ENCODE results near the gene POR. TPM values are rescaled to one million over a fixed set of nuclear protein-coding genes. Genes with fewer than 3 reads are reported as not detected.

Gene POR
- total RNA-seq, 1 experiment from 2014 or later = 168 TPM

DNA sequence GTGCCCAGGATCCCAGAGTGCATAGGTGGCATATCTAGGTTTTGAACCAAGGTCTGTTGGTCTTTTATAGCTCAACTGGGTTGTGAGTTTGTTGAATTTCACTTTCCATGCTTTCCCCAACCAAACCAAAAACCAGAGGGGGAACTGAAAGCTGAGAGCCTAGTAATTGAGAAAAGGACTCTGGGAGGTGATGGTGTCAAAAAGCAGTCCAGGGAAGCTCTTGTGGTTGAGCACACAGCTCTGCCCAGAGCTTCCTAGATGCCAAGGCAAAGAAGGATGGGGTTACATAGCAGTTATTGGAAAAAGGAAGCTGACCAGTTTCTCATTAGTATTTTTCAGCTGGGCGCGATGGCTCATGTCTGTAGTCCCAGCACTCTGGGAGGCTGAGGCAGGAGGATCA lies 9.9 kb downstream of the POR start:
- no peak for TF ChIP-seq SIN3A (IDR thresholded peaks at IDR 0.05; ENCODE audit: borderline replicate concordance, insufficient read depth, low read depth, low read length)
- TF ChIP-seq TCF7L2 (IDR thresholded peaks at IDR 0.05; ENCODE audit: low read depth, low read length) = no peak
- TF ChIP-seq, protein P1, sequence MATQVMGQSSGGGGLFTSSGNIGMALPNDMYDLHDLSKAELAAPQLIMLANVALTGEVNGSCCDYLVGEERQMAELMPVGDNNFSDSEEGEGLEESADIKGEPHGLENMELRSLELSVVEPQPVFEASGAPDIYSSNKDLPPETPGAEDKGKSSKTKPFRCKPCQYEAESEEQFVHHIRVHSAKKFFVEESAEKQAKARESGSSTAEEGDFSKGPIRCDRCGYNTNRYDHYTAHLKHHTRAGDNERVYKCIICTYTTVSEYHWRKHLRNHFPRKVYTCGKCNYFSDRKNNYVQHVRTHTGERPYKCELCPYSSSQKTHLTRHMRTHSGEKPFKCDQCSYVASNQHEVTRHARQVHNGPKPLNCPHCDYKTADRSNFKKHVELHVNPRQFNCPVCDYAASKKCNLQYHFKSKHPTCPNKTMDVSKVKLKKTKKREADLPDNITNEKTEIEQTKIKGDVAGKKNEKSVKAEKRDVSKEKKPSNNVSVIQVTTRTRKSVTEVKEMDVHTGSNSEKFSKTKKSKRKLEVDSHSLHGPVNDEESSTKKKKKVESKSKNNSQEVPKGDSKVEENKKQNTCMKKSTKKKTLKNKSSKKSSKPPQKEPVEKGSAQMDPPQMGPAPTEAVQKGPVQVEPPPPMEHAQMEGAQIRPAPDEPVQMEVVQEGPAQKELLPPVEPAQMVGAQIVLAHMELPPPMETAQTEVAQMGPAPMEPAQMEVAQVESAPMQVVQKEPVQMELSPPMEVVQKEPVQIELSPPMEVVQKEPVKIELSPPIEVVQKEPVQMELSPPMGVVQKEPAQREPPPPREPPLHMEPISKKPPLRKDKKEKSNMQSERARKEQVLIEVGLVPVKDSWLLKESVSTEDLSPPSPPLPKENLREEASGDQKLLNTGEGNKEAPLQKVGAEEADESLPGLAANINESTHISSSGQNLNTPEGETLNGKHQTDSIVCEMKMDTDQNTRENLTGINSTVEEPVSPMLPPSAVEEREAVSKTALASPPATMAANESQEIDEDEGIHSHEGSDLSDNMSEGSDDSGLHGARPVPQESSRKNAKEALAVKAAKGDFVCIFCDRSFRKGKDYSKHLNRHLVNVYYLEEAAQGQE (IDR thresholded peaks at IDR 0.05; ENCODE audit: insufficient read depth in 1 of 2, low read depth in 2 of 2, low read length in 1 of 2) = no peak
- TF ChIP-seq, protein P2, sequence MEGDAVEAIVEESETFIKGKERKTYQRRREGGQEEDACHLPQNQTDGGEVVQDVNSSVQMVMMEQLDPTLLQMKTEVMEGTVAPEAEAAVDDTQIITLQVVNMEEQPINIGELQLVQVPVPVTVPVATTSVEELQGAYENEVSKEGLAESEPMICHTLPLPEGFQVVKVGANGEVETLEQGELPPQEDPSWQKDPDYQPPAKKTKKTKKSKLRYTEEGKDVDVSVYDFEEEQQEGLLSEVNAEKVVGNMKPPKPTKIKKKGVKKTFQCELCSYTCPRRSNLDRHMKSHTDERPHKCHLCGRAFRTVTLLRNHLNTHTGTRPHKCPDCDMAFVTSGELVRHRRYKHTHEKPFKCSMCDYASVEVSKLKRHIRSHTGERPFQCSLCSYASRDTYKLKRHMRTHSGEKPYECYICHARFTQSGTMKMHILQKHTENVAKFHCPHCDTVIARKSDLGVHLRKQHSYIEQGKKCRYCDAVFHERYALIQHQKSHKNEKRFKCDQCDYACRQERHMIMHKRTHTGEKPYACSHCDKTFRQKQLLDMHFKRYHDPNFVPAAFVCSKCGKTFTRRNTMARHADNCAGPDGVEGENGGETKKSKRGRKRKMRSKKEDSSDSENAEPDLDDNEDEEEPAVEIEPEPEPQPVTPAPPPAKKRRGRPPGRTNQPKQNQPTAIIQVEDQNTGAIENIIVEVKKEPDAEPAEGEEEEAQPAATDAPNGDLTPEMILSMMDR (IDR thresholded peaks at IDR 0.05) = no peak
- TF ChIP-seq POLR2AphosphoS5 (IDR thresholded peaks at IDR 0.05; ENCODE audit: low read depth, low read length) = no peak
- Histone ChIP-seq H3K27me3 (ENCODE audit: control insufficient read depth, insufficient read depth, low read length) (no peaks in the 10 kb centered on the region), H3K9me3 (ENCODE audit: control insufficient read depth, insufficient read depth, low read depth, low read length) (no peaks in the 10 kb centered on the region), H3K4me1 (ENCODE audit: control insufficient read depth, insufficient read depth, low read length) (no peaks in the 10 kb centered on the region), H3K27ac (ENCODE audit: low read length) (no peak overlapping the region), H3K4me3 (ENCODE audit: low read depth in 2 of 2, low read length in 2 of 2) (no peak overlapping the region), H3K36me3 (ENCODE audit: control insufficient read depth, insufficient read depth, low read length) (no peaks in the 10 kb centered on the region)
- POLR2A ChIA-PET = no interaction called here
- ATAC-seq (no peak), DNase-seq (ENCODE audit: low read depth, low spot score) (no peak)
- BruUV-seq (replicated peaks) = no TSS peak
- in situ Hi-C loops (cut with HindIII; ENCODE audit: low pct_unique_long_range_greater_than_20kb, low sequenced_read_pairs) (no loop called here), intact Hi-C loops (cut with micrococcal nuclease; ENCODE audit: unreplicated experiment) (no loop called here)
- CTCF ChIA-PET = no interaction called here

DNA sequence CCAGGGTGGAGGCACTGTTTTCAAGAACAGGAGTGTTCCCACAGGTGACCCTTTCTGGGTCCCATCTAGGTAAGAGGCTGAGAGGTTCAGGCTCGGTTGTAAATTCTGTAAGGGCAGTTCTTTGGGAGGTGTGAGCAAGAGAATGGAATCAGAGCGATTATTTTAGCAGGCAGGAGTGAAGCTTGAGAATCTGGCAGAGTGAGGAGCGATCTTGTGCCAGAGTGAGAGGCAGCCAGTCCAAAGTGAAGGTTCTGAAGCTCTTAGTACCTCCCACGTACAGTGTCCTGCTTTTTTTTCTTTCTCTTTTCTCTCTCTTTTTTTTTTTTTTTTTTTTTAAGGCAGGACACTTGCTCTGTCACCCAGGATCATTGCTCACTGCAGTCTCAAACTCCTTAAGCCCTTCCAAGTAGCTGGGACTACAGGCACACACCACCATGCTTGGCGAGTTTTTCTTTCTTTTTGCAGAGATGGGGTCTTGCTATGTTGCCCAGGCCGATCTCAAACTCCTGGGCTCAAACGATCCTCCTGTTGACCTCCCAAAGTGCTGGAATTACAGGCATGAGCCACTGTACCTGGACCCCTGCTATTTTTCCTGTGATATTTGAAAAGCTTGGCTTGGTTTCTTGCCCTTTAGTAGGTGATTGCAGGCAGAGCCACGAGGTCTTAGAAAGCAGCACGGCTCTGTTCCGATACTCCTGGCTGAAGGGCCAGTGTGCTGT lies 10.9 kb downstream of the POR start:
- Histone ChIP-seq H3K4me3 (ENCODE audit: low read depth in 2 of 2, low read length in 2 of 2) (no peak overlapping the region), H3K27ac (ENCODE audit: low read length) (no peak overlapping the region), H3K4me1 (ENCODE audit: control insufficient read depth, insufficient read depth, low read length) (no peaks in the 10 kb centered on the region), H3K36me3 (ENCODE audit: control insufficient read depth, insufficient read depth, low read length) (no peaks in the 10 kb centered on the region), H3K27me3 (ENCODE audit: control insufficient read depth, insufficient read depth, low read length) (no peaks in the 10 kb centered on the region), H3K9me3 (ENCODE audit: control insufficient read depth, insufficient read depth, low read depth, low read length) (no peaks in the 10 kb centered on the region)
- POLR2A ChIA-PET = interaction anchor here (0.6 kb wide), 1 partner anchor 1528 kb away, joined by 3 read pairs; no protein-coding TSS in a partner anchor
- CTCF ChIA-PET = no interaction called here
- ATAC-seq = no peak
- in situ Hi-C loops (cut with HindIII; ENCODE audit: low pct_unique_long_range_greater_than_20kb, low sequenced_read_pairs) = no loop called here
- intact Hi-C loops (cut with micrococcal nuclease; ENCODE audit: unreplicated experiment) = no loop called here
- TF ChIP-seq TCF7L2 (IDR thresholded peaks at IDR 0.05; ENCODE audit: low read depth, low read length) (no peak), POLR2AphosphoS5 (IDR thresholded peaks at IDR 0.05; ENCODE audit: low read depth, low read length) (no peak), SIN3A (IDR thresholded peaks at IDR 0.05; ENCODE audit: borderline replicate concordance, insufficient read depth, low read depth, low read length) (no peak)
- TF ChIP-seq, protein P2 (IDR thresholded peaks at IDR 0.05) = no peak
- BruUV-seq (replicated peaks) = no TSS peak
- DNase-seq (ENCODE audit: low read depth, low spot score) = no peak

Measured in Panc1 (cell line).